ENCODE measurements around the gene COL4A3. TPM values are rescaled to one million over a fixed set of nuclear protein-coding genes. Genes with fewer than 3 reads are reported as not detected.

COL4A3 gene
- total and polyA plus RNA-seq, 9 of the 15 experiments (the other 6 are each of a cell fraction or from before 2014, with no cell fraction given) = not detected

GRCh38 chr2:227324995-227325838 lies 160.8 kb downstream of the COL4A3 start, which contains the start of gene MFF (continued):
- TF ChIP-seq ID3 (CRISPR knock-in tag; IDR thresholded peaks at IDR 0.05) (no peak), ID3 (tag; IDR thresholded peaks at IDR 0.05) (peak; percentile 46; the same call in 1 of the 2 replicates), GTF2E2 (tag; IDR thresholded peaks at IDR 0.05) (peak; percentile 46; the same call in 1 of the 2 replicates), ZNF174 (CRISPR knock-in tag; IDR thresholded peaks at IDR 0.05) (no peak), ZNF263 (CRISPR knock-in tag; IDR thresholded peaks at IDR 0.05; ENCODE audit: borderline replicate concordance) (peak; percentile 36; the same call in 1 of the 2 replicates), KLF6 (CRISPR knock-in tag; IDR thresholded peaks at IDR 0.05; ENCODE audit: borderline replicate concordance) (no peak), NFXL1 (CRISPR knock-in tag; IDR thresholded peaks at IDR 0.05) (no peak), SNIP1 (IDR thresholded peaks at IDR 0.05; ENCODE audit: low read depth) (no peak), MIER1 (IDR thresholded peaks at IDR 0.05; ENCODE audit: low read depth) (no peak), ETS2 (tag; IDR thresholded peaks at IDR 0.05; ENCODE audit: borderline replicate concordance, poor library complexity, severe bottlenecking) (no peak), CAMTA2 (CRISPR knock-in tag; conservative IDR thresholded peaks at IDR 0.05) (no peak), RBM34 (IDR thresholded peaks at IDR 0.05; ENCODE audit: borderline replicate concordance, insufficient read depth, low read length) (no peak), KLF13 (tag; IDR thresholded peaks at IDR 0.05; ENCODE audit: borderline replicate concordance, low read depth) (no peak), BRCA1 (IDR thresholded peaks at IDR 0.05) (no peak), BRCA1 (CRISPR knock-in tag; IDR thresholded peaks at IDR 0.05) (no peak), PRPF4 (IDR thresholded peaks at IDR 0.05; ENCODE audit: insufficient read depth, low read depth, low read length, poor library complexity, severe bottlenecking) (no peak), DPF2 (IDR thresholded peaks at IDR 0.05) (no peak), ASH1L (IDR thresholded peaks at IDR 0.05; ENCODE audit: borderline replicate concordance, low read depth, partially characterized antibody) (peak; percentile 38), HNRNPK (IDR thresholded peaks at IDR 0.05; ENCODE audit: low read depth, low read length, poor library complexity, severe bottlenecking) (no peak), TCFL5 (CRISPR knock-in tag; conservative IDR thresholded peaks at IDR 0.05) (no peak), SRSF9 (IDR thresholded peaks at IDR 0.05; ENCODE audit: borderline replicate concordance, low read depth, low read length) (no peak), WHSC1 (IDR thresholded peaks at IDR 0.05; ENCODE audit: low read length) (no peak), SRF (CRISPR knock-in tag; IDR thresholded peaks at IDR 0.05) (no peak; a peak in 1 of 4 replicates), SIRT6 (IDR thresholded peaks at IDR 0.05; ENCODE audit: low read depth, low read length) (no peak), NFE2 (IDR thresholded peaks at IDR 0.05; ENCODE audit: low read depth) (no peak), ELF4 (CRISPR knock-in tag; IDR thresholded peaks at IDR 0.05) (no peak), PHB (CRISPR knock-in tag; IDR thresholded peaks at IDR 0.05) (no peak)
- TF ChIP-seq, protein P1, sequence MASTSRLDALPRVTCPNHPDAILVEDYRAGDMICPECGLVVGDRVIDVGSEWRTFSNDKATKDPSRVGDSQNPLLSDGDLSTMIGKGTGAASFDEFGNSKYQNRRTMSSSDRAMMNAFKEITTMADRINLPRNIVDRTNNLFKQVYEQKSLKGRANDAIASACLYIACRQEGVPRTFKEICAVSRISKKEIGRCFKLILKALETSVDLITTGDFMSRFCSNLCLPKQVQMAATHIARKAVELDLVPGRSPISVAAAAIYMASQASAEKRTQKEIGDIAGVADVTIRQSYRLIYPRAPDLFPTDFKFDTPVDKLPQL (IDR thresholded peaks at IDR 0.05; ENCODE audit: extremely low read depth, insufficient read length) = no peak

Measured in K562 (cell line).